Measurements from ENCODE around the gene GRID1. TPM values are rescaled to one million over a fixed set of nuclear protein-coding genes. Genes with fewer than 3 reads are reported as not detected.

The GRID1 gene
- total and polyA plus RNA-seq, 8 donors: 0.31 to 8.5 (median 1.0) TPM; not detected in 1

DNA sequence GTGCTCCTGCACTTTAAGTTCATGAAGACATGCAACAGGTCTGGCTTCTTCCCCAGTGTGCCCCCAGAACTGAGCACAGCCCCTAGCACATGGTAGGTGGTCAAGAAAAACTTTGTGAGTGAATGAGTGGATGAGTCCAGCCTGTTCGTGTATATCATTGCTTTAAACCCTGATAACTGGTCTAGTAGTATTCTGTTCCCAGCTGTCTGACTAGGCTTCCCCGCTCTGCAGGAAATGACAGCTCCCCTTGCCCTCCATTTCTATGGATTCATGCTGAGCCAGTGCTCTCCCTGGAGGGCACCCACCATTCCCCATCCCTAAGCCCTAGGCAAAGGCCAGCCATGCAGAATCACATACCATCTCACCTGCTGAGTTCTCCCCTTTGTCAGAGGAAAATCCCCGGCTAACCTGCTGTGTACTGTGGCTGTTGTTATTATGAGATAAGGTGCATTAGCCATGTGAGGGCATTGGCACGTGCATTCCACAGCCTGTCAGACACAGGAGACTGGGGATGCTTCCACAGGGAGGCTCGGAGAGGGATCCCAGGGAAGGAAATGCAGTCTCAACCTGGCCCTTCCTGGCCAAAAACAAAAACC lies 698.9 kb downstream of the GRID1 start:
- Histone ChIP-seq H3K36me3 (no peaks in the 10 kb centered on the region), H3K4me1 (no peaks in the 10 kb centered on the region), H3K27me3 (no peaks in the 10 kb centered on the region), H3K4me3 (no peak overlapping the region), H3K9me3 (peaks cover 0 to 11% (median 7%) of the 10 kb centered on the region in 4 donors), H3K27ac (no peak overlapping the region)
- intact Hi-C loops (cut with DNase I; ENCODE audit: low total_unique reads): no loop called here
- TF ChIP-seq POLR2AphosphoS5 (IDR thresholded peaks at IDR 0.05) (no peak), EP300 (IDR thresholded peaks at IDR 0.05) (no peak), POLR2A (IDR thresholded peaks at IDR 0.05) (no peak)
- TF ChIP-seq, protein P1, sequence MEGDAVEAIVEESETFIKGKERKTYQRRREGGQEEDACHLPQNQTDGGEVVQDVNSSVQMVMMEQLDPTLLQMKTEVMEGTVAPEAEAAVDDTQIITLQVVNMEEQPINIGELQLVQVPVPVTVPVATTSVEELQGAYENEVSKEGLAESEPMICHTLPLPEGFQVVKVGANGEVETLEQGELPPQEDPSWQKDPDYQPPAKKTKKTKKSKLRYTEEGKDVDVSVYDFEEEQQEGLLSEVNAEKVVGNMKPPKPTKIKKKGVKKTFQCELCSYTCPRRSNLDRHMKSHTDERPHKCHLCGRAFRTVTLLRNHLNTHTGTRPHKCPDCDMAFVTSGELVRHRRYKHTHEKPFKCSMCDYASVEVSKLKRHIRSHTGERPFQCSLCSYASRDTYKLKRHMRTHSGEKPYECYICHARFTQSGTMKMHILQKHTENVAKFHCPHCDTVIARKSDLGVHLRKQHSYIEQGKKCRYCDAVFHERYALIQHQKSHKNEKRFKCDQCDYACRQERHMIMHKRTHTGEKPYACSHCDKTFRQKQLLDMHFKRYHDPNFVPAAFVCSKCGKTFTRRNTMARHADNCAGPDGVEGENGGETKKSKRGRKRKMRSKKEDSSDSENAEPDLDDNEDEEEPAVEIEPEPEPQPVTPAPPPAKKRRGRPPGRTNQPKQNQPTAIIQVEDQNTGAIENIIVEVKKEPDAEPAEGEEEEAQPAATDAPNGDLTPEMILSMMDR (IDR thresholded peaks at IDR 0.05): no peak
- no peak for DNase-seq
- WGBS, 5 donors: 21 to 54% (median 33%) methylated on average over 5 of the region's 5 CpGs

DNA sequence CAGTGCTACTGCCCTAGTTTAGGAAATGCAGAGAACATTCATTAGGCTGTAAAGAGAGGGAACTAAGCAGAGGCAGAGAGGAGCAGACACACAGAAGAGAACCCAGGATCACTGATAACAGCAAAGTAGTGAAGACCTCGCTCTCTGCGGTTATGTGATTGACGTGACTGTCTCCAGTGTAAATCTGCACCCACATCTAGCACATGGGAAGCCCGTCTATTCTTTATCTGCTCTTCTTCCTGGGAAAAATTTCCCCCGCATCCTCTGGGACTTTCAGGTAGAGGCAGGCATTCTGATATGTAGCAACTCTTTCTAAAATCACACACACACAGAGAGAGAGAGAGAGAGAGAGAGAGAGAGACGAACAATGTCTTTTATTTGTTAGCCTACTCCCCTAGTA lies 699.6 kb downstream of the GRID1 start:
- Histone ChIP-seq H3K9me3 (peaks cover 0 to 3% (median under 1%) of the 10 kb centered on the region in 4 donors), H3K27me3 (no peaks in the 10 kb centered on the region), H3K27ac (no peak overlapping the region), H3K4me3 (no peak overlapping the region), H3K4me1 (no peaks in the 10 kb centered on the region), H3K36me3 (no peaks in the 10 kb centered on the region)
- 63 to 82% (median 74%) methylated on average over 6 of the region's 6 CpGs for WGBS, 5 donors
- TF ChIP-seq EP300 (IDR thresholded peaks at IDR 0.05) (no peak), POLR2AphosphoS5 (IDR thresholded peaks at IDR 0.05) (no peak), POLR2A (IDR thresholded peaks at IDR 0.05) (no peak)
- TF ChIP-seq, protein P1 (IDR thresholded peaks at IDR 0.05): no peak
- DNase-seq: no peak
- intact Hi-C loops (cut with DNase I; ENCODE audit: low total_unique reads): no loop called here

DNA sequence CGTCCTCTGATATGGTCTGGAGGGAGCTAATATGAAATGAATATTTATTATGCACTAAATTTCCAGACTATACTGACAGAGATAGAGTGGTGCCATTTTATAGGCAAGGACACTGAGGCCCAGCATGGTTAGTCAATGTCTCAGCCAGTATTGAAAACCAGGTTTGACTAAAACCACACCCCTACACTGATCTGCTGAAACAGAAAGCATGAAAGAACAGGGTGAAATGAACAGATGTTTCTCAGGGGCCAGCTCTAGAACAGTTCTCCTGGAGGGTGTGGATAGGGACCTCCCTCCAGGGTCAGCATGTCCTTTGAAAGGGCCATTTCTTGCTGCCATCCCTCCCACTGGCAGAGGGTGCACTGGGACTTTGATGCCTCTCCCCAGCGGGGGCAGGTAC lies 700.5 kb downstream of the GRID1 start:
- no peaks in the 10 kb centered on the region for H3K27me3 ChIP-seq
- TF ChIP-seq, protein P1 (IDR thresholded peaks at IDR 0.05): no peak
- TF ChIP-seq POLR2A (IDR thresholded peaks at IDR 0.05) (no peak), EP300 (IDR thresholded peaks at IDR 0.05) (no peak), POLR2AphosphoS5 (IDR thresholded peaks at IDR 0.05) (no peak)
- 64 to 71% (median 69%) methylated on average over 2 of the region's 2 CpGs for WGBS, 5 donors
- H3K9me3 ChIP-seq: no peaks in the 10 kb centered on the region
- intact Hi-C loops (cut with DNase I; ENCODE audit: low total_unique reads): no loop called here
- H3K36me3 ChIP-seq: no peaks in the 10 kb centered on the region
- H3K27ac ChIP-seq: no peak overlapping the region
- no peak overlapping the region for H3K4me3 ChIP-seq
- H3K4me1 ChIP-seq: no peaks in the 10 kb centered on the region
- no peak for DNase-seq

DNA sequence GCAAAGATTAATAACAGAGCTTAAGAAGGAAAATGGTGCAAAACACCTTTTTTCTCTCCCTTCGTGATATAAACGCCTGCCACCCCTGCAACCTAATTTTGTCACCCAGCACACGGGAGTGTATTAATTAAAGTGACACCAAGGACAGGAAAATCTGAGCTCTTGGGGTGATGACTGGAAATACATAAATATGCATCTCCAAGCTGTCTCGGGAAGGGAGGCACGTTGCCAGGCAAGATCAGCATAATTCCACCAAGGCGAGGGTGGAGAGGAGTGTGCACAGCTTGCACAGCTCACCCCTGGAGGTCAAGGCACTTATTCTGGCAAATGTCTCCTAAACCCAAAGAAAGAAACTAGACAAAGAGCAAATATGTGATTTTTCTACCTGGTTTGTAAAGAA lies 700.9 kb downstream of the GRID1 start:
- no peak overlapping the region for H3K4me3 ChIP-seq
- H3K9me3 ChIP-seq: no peaks in the 10 kb centered on the region
- H3K27ac ChIP-seq: no peak overlapping the region
- intact Hi-C loops (cut with DNase I; ENCODE audit: low total_unique reads): no loop called here
- no peaks in the 10 kb centered on the region for H3K27me3 ChIP-seq
- WGBS, 5 donors: 59 to 78% (median 73%) methylated on average over 6 of the region's 6 CpGs
- no peaks in the 10 kb centered on the region for H3K4me1 ChIP-seq
- H3K36me3 ChIP-seq: no peaks in the 10 kb centered on the region
- TF ChIP-seq, protein P1 (IDR thresholded peaks at IDR 0.05): no peak
- TF ChIP-seq POLR2AphosphoS5 (IDR thresholded peaks at IDR 0.05) (no peak), EP300 (IDR thresholded peaks at IDR 0.05) (no peak), POLR2A (IDR thresholded peaks at IDR 0.05) (no peak)
- DNase-seq: no peak
